HEK293 (cell line): ENCODE measurements around the gene CRYBG2.

Experiments used
- MEIS1 ChIP-seq: sonication (generic); formaldehyde crosslinking; IDR thresholded peaks from 2 replicates; pipeline ENCODE4 v1.8.1; 2022; ENCODE audit warnings: missing genetic modification reagents, mild to moderate bottlenecking, borderline replicate concordance
- SP2 ChIP-seq: fragments of 450-650 bp; formaldehyde crosslinking; IDR thresholded peaks from 2 replicates; pipeline ENCODE4 v1.5.1; 2016; ENCODE audit warnings: missing biosample characterization, missing genetic modification characterization
- ZBTB8A ChIP-seq: fragments of 450-650 bp; formaldehyde crosslinking; IDR thresholded peaks from 2 replicates; pipeline ENCODE4 v1.5.1; 2016; ENCODE audit warnings: missing biosample characterization, missing genetic modification characterization
- ZNF302 ChIP-seq: fragments of 450-650 bp; formaldehyde crosslinking; IDR thresholded peaks from 2 replicates; pipeline ENCODE4 v1.5.1; 2016; ENCODE audit warnings: missing biosample characterization, missing genetic modification characterization, low read depth
- TF ChIP-seq, protein P1 (sequence below): fragments of 450-650 bp; formaldehyde crosslinking; IDR thresholded peaks from 2 replicates; pipeline ENCODE4 v1.5.1; 2016; ENCODE audit warnings: missing biosample characterization, missing genetic modification characterization
- TF ChIP-seq, protein P2 (sequence below): fragments of 450-650 bp; formaldehyde crosslinking; IDR thresholded peaks from 2 replicates; pipeline ENCODE4 v1.5.1; 2016; ENCODE audit warnings: missing biosample characterization, missing genetic modification characterization, low read depth

DNA sequence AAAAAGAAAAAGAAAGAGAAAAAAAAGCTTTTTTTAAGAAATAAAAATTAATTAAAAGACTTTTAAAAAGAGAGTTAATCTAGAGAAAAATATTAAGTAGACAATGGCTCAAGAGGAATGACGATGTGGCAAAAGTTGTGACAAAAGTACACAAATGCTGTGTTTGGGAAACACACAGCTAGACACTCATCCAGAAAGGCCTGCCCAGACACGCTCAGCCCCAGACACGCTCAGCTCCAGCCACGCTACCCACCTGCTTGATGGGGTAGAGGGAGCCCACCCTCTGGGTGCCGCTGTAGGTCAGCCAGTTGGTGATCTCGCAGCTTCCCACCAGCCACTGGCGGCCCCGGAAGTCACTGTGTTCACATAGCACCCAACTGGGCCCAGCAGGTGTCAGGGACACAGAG, 26.0 kb downstream of the CRYBG2 start:
- no peak for TF ChIP-seq SP2 (tag by site-specific recombination)
- TF ChIP-seq ZNF302 (tag by site-specific recombination): no peak
- TF ChIP-seq ZBTB8A (tag by site-specific recombination): no peak
- TF ChIP-seq MEIS1 (CRISPR knock-in tag): no peak
- TF ChIP-seq, protein P1, sequence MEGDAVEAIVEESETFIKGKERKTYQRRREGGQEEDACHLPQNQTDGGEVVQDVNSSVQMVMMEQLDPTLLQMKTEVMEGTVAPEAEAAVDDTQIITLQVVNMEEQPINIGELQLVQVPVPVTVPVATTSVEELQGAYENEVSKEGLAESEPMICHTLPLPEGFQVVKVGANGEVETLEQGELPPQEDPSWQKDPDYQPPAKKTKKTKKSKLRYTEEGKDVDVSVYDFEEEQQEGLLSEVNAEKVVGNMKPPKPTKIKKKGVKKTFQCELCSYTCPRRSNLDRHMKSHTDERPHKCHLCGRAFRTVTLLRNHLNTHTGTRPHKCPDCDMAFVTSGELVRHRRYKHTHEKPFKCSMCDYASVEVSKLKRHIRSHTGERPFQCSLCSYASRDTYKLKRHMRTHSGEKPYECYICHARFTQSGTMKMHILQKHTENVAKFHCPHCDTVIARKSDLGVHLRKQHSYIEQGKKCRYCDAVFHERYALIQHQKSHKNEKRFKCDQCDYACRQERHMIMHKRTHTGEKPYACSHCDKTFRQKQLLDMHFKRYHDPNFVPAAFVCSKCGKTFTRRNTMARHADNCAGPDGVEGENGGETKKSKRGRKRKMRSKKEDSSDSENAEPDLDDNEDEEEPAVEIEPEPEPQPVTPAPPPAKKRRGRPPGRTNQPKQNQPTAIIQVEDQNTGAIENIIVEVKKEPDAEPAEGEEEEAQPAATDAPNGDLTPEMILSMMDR (tag by site-specific recombination): peak; percentile 50
- TF ChIP-seq, protein P2, sequence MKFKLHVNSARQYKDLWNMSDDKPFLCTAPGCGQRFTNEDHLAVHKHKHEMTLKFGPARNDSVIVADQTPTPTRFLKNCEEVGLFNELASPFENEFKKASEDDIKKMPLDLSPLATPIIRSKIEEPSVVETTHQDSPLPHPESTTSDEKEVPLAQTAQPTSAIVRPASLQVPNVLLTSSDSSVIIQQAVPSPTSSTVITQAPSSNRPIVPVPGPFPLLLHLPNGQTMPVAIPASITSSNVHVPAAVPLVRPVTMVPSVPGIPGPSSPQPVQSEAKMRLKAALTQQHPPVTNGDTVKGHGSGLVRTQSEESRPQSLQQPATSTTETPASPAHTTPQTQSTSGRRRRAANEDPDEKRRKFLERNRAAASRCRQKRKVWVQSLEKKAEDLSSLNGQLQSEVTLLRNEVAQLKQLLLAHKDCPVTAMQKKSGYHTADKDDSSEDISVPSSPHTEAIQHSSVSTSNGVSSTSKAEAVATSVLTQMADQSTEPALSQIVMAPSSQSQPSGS (tag by site-specific recombination): no peak
